NB4 (cell line): ENCODE results near the gene CNTNAP2.

Experiments
- CTCF ChIP-seq: IDR thresholded peaks from one replicate; pipeline ENCODE4 v1.5.1; 2012; ENCODE audit warnings: low read depth, low read length
- TF ChIP-seq, protein P1 (sequence below): IDR thresholded peaks from 2 replicates; pipeline ENCODE4 v1.6.1; 2011; ENCODE audit warnings: low read depth, low read length

GRCh38 chr7:146417176-146417575 is 300.6 kb downstream of the CNTNAP2 start:
- TF ChIP-seq, protein P1, sequence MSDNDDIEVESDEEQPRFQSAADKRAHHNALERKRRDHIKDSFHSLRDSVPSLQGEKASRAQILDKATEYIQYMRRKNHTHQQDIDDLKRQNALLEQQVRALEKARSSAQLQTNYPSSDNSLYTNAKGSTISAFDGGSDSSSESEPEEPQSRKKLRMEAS: no peak
- no peak for TF ChIP-seq CTCF
